GM12873 (cell line): Measurements from ENCODE around the gene BMP5.

ENCODE experiments used
- CTCF ChIP-seq: IDR thresholded peaks from 2 replicates; pipeline ENCODE4 v1.5.1; 2012; ENCODE audit warnings: low read depth, mild to moderate bottlenecking, moderate library complexity, low read length, control low read depth; ENCODE audit not compliant: insufficient read depth; ENCODE audit errors: missing control alignments

The BMP5 gene

GRCh38 chr6:55708711-55709110 lies 166.7 kb downstream of the BMP5 start:
- TF ChIP-seq CTCF, result no peak

GRCh38 chr6:55705451-55706440 lies 169.6 kb downstream of the BMP5 start:
- TF ChIP-seq CTCF, result no peak

- TF ChIP-seq CTCF, result no peak
Observed at GRCh38 chr6:55704421-55704820, 171.0 kb downstream of the BMP5 start.
